ENCODE data around the gene EXOC3L1.

EXOC3L1 gene, protein sequence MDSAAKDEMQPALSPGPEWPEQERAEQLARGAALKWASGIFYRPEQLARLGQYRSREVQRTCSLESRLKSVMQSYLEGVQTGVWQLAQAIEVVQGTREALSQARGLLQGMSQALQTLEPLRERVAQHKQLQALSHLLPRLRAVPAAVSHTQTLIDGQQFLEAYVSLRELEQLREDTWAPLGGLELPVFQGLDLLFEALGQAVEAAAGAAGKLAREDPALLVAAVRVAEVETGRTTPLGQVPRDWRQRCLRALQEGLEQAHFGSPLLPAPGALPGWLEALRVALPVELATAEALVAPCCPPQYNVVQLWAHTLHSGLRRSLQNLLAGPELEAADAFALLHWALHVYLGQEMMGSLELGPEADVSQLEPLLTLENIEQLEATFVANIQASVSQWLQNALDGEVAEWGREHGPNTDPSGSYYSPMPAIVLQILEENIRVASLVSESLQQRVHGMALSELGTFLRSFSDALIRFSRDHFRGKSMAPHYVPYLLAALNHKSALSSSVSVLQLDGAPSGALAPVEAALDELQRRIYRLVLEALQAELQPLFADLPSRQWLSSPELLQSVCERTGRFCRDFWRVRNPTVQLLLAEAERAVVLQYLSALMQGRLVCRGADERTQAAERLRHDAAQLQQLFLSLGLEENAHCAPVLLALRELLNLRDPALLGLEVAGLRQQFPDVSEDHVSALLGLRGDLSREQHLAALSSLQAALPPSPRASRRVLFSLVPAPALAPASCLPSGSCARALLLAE

DNA sequence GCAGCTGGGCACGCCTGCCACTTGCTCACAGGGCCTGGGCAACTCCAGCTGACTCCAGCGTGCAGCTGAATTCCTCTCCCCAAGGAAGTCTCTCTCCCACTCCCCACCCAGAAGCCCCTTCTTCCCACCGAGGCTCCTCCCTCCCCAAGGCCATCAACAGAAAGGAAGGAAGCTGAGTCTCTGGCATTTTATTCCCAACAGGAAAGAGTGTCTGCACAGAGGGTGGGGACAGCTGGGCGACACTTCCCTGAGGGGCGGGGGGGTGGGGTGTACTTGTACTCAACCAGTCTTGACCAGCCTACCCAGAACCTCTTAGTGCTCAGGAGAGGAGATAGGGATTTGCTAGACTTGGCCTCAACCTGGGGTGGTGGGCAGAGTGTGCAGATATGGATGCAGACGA is at the start of gene EXOC3L1:
Gene EXOC3L1 (minus strand): TSS at position 96 of the 400 bp plus-strand sequence. CDS start 460 bp downstream, outside the sequence.
- no peak for DNase-seq

DNA sequence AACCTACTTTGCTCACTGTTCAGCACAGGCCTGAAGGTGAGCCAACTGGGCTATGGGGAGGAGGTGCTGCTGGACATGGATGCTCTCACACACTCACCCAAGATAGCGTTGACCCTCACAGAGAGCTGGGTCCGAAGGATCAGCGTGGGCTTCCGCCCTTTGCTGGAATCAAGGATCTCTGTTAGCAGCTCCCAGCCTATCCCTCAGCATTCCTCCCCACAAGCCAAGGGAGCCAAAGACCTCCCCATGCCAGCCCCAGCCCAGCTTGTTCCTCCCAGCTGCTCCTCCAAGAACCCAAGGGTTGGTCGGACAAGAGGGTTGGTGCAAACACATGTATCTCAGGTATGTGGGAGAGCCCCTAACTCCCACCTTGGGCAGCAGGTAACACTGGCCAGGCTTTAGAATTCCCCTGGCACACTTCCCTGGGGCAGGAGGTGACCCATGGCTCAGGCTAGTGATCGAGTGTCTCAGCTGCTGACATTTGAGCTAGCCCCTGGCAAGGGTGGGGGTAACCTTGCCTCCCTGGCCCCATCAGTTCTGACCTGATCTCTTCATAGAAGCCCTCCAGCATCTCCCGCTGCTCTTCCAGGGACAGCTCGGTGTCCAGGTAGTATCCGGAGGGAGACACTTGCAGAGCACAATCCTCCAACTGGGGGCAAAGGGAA is 49.0 kb upstream of the EXOC3L1 start:
- no peak for DNase-seq

DNA sequence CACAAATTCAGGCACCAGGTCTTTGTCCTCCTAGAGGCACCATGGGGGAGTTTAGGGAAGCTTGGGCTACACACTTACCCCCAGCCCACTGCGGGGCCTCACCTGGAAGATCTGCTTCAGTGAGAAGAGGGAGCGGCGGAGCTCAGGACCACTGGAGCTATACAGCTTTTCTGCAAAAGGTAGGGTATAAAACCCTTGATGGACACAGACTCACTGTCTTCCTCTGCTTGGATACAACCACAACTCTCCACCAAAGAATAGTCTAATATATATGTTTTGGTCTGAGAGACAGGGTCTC is 48.3 kb upstream of the EXOC3L1 start:
- DNase-seq, result no peak

DNA sequence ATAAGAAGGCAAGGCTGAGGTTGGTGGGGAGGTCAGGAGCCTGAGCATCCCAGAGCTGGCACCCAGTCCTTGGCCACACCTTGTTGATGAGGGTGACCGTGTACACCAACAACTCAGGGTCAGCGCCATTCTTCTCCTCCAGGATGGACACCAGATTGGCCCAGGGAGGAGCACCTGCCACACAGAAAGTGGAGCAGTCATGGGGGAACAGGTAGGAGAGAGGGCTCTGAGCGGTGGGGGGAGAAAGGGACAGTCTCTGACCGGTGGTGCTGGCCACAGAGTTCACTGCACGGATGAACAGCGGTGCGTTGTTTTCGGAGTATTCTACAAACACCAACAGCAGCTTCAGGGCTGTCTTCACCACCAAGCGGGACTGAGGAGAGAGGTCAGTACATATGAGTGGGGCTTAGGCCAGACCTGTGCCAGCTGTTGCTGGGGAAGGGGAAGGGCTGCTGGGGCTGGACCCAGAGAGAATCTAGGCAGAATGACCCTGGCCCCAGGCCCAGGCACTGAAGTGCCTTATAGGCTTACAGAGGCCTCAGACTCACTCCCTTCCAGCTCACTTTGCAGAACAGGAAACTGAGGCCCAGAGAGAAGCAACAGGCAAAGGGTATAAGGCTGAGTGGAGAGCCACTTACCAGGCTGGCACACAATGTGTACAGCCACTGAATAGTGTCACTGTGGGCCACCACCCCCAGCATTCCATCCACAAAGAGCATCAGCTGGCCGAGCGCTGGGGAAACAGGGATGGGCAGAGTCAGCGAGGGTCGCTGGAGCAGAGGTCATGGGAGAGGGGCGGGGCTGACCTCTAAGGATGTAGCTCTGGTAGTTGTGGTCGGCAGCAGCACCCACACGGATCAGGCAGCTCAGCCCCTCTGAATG is 47.7 kb upstream of the EXOC3L1 start:
- no peak for DNase-seq

DNA sequence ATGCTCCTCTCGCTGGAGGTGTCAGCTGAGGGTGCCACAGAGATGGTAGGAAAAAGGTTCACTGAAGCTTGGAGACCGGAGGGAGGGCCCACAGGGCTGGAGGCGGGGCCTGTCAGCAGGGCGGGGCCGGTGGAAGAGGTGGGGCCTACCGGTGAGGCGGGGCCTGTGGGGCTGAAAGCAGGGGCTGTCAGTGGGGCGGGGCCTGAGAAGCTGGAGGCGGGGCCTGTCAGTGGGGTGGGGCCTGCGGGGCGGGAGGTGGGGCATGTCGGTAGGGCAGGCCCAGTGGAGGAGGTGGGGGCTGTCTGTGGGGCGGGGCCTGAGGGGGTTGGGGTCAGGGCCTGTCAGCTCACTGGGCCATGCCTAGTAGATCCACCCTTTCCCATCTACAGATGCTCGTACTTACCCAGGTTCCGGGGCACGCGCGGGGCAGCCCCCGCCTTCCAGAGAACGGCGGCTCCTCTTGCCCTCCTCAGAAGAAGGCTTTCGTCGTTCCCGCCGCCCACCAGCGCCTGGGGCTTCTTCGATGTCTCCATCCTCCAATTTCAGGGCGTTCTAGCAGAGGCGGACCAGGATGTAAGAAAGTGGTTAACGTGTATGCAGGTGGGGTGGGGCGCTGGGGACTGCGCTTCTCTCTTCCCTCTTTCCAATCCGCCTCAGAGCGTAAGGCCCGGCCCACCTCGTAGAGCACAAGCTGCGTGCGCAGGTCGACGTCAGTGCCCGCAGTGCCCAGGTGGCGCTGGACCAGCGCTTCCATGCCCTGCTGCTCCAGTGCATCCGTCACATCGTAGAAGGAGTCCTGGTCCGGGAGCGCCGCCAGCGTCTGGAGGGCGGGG is 46.8 kb upstream of the EXOC3L1 start:
- DNase-seq, result peak; percentile 72

DNA sequence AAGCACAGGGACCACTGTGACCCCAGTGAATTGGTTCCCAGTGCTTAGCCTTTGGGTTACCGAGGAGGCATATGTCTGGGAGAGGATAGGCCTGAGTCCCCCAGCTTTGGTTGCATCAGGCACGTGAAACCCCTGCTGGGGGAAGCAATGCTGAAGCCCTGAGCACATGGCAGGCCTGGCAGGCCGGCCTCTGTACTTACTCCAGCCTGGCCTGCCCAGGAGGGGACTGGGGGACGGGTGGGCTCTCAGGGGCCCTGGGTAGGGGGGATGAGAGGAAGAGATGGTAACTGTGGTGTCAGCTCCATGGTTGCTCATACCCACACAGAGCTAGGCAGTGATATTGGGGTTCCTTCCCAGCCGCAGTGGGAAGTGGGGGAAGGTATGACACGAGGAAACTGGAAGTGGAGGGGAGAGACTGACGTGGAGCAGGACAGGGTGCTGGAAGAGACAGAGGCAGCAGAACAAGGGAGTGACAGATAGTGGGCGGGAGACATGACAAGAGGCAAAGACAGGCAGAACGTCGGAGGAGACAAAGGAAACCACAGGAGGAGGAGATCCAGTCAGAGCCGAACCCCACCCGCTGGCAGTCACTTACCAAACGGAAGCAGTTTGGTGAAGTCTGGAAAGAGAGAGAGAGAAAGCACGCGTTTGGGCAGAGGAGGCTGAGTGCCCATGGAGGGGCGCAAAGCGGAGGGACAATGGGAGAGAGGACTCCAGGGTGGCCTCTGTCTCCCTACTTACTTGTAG is 46.1 kb upstream of the EXOC3L1 start:
- peak; percentile 37 for DNase-seq

DNA sequence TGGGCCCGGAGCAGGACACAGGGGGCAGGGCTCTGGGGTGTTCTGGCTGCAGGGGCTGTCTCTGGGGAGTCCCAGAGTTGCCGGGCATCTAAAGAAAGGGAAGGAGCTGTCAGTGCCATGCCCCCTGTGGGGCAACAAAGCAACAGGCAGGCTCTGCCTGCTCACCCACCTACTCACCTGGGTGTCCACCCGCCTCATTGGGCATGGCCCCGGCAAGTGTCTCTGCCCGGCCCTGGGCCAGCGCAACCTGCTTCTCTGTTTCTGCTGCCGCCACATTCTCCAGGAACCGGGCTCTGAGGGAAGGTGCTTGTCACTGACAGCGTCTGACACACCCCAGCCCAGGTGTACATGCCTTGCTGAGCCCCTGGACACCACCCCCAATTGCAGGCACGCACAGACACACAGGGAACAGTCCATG is 44.3 kb upstream of the EXOC3L1 start:
- DNase-seq, result no peak

DNA sequence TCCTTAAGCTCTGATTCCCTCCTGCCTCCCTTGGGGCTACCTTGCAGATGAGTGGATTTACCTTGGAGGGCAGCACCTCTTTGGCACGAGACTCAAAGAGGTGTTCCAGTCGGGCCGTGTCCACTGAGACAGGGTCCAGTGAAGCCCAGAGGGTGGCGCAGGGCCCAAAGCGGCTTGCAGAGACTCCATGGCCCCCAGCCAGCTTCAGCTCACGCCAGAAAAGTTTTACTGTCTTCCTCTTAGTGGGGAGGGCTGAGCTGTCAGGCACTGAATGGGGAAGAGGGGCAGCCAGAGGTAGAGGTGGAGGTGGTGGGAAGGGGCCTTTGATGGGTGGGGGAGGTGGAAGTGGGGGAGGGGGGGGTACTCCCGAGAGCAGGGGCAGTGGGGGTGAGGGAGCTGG is 43.7 kb upstream of the EXOC3L1 start:
- no peak for DNase-seq

DNA sequence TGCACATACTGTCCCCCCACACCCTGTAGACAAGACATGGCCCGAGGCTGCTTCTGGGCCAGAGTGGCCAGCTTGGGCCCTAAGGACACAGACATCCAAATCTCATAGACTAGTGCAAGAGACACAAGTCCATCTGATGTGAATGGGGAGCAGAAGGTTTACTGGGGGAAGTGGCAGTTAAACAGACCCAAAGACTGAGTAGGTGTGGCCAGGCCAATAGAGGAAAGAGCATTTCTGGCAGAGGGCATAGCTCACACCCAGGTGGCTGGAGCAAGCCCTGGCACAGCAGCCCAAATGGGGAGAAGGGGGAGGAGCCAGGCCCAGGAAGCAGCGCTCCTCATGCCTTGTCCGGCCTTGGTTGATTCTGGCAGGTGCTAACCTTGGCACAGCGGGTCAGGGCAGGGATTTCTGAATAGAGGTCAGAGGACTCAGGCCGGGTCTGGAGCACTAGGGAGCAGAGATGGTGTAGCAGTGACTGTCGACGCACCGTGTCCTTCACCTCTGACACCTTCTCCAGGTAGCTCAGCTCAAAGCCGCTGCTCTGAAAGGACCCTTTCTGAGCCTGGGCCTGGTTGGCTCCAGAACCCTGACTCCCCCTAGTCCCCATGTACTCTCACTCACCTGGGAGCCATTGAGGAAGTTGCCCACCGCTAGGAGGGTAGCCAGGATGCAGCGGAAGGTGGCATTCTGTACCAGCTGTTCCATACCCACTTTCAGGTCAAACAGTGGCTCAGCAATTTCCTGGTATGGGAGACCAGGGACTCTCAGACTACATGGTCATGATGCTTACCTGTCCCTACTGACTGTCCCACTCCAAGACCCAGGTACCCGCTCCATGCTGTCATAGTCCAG is 41.1 kb upstream of the EXOC3L1 start:
- no peak for DNase-seq

DNA sequence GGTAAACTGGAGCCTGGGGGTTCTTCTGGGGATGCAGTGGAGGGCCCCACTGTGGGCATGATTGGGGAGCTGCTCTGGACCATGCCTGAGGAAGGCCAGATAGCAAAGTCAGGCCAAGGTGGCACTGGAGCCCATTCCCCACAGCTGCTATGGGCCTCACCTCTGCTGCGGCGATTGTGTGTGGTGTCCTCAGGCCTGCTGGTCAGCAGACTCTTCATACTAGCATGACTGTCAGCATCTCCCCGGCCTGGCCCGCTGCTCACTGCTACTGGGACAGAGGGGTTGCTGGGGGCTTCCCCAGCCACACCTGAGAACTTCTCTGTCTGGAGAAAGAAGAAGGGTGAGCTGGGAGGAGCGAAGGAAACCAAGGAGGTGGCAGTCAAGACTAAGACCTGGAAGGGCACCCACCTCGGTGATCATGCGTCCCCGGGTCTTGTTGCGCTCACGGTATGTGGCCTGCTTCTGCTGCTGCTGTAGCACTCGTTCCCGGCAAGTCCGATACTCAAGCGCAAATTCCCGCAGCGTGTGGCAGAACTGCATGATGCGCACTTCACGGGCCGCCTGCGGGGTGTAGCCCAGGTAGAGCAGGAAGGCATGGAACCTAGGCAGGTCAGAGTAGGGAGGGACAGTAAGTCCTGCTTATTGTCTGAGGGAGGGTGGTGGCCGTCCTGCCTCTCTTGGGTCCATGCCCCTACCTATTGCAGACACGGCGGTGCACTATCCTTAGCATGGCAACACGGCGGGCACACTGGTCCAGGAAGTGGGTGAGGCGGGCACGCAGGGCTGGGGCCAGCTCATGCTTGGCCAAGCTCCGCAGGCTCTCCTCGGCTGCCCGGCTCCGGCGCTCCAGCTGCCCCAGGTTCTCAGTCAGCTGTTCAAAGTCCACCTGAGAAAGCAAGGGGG is 40.2 kb upstream of the EXOC3L1 start:
- no peak for DNase-seq

DNA sequence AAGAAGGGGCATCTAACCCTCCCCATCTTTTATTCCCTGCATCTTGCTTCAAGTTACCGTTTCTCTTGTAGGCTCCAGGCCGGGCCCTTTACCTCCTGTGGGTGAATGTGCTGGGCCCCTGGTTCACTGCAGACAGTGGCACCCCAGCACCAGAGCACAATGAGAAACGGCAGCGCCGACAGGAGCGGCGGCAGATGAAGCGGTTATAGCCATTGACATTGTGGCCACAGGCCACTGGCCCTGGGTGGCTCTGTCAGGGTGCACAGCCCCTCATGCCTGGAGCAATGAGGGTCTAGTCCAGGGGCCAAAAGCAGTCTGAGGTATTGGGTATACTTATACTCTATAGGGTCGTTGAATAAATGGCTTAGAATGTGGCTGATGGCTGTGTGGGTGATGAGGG is 39.0 kb upstream of the EXOC3L1 start:
- no peak for DNase-seq

DNA sequence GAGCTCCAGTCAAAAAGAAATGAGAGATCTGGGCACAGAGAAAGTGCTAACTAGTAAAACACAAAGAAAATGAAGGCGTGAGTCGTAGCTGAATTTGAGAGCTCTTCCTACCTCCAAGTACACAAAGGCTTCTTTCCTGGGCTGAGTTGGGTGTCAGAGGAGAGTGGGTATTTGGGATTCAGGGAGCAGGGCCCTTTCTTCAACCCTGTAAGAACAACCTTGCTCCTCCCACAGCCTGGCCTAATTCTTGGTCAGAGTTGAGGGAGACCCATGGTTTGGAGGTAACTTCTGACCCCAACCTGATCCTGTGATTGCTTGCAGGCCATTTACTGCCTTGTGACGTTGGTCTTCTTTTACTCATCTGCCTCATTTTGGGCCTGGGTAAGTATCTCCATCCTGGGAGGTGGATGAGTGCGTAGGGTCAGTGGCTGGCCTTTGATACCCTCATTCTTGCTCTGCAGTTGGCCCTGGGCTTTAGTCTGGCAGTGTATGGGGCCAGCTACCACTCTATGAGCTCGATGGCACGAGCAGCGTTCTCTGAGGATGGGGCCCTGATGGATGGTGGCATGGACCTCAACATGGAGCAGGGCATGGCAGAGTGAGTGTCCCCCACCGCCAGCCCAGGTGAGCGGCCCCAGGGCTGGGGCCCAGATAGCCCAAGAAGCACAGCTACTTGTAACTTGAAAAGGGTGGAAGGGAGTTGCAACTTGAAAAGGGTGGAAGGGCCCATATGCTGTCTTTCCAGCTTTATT is 38.3 kb upstream of the EXOC3L1 start:
- DNase-seq, result no peak

DNA sequence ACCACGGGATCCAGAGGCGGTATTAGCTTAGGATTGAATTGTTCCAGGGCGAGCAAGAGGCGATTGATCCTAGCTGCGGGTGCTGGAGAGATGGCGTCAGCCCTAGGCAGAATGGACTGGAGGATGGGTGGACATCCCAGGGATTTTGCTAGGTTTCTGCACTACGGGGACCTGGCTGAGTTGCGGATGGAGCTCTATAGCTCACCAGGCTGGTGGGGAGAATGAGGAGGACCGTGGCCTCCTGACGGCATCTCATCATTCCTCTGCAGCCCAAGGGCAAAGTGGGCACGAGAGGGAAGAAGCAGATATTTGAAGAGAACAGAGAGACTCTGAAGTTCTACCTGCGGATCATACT is 37.6 kb upstream of the EXOC3L1 start:
- no peak for DNase-seq

DNA sequence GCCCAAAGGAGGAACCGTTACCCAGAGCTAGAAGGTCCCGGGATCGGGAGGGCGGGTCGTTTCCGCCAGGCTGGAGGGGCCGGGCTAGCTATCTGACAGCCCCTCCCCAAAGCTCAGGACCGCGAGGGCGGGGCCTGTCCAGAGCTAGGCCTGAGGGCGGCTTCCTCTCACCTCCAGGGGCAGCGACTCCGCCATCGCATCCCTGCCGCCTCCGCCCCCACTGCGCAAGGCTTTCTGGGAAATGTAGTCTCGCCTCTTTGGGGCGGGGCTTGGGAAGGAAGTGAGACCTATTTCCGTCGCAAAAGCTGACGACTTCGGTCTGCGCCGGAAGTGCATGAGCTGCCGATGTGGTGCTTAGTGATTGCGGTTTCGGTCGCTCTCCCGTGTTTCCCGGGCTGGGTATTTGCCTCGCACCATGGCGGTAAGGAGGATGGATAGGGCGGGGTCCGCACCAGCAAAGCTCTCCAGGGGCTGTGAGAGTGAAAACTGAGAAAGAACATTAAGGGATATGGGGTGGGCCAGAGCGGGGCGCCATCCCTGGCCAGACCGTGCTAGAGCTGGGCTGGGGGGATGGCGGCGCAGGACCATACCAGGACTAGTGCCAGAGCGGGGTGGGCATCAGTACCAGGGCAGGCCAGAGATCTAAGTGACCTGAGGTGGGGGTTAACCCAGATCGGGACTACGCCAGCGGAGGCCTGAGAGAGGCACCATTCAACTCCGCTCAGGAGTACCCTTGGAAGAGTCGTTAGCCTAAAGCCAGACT is 37.0 kb upstream of the EXOC3L1 start, which contains the start of gene TMEM208:
Gene TMEM208 (plus strand): TSS at position 327 of the 763 bp plus-strand sequence. CDS start 89 bp downstream, at position 416.
- peak; percentile 98 for DNase-seq

DNA sequence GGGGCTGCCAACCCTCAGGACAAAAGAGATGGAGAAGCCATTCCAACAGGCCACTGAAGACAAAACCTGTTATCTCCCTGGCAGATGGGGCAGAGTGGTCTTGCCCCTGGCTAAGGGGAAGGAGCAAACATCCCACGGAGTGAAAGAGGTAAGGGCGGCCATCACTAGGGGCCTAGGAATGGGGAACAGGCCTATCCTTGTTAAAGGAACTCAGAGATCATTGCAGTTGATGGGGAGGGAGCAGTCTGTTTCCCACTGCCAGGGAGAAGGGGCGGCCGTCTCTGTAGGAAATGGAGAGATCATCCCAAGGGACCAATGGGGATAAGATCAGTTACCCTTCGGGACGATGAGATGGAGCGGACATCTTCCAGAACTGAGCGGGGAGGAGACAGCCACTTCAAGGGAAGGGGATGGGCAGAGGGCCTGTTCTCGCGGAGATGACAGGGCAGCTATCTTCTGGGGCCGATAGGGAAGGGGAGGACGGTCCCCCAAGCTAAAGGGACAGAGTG is 36.4 kb upstream of the EXOC3L1 start:
- DNase-seq, result no peak

DNA sequence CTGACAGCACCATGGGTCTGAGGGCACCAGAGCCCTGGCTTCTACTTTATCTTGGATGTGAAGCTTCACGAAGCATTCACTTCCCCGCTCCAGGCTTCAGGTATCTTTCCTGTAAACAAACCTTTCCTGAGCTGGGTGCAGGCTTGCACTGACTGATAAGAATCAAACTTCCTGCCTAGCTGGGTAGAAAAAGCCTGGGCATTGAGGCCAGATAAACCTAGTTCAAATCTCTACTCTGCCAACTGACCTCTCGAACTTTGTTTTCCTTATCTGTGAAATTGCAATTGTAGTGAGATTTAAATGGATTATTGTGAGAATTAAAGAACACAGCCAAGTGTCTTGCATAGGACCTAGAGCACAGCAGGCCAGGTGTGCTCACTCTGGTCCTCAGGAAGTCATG is 34.1 kb upstream of the EXOC3L1 start:
- DNase-seq, result no peak

All from CD4-positive, alpha-beta T cell treated with Interleukin-15 for 1 hour (primary cell).